Kidney (tissue), 14 donors: ENCODE results near the gene TLR3. TPM values are rescaled to one million over a fixed set of nuclear protein-coding genes. Genes with fewer than 3 reads are reported as not detected.

ENCODE experiments used
- DNase-seq, 5 donors: peaks; one replicate each; pipeline ENCODE4 v3.0.0-alpha.2; 2013 to 2020
- FAIRE-seq: peaks from 2 replicates; lab custom pipeline; 2012; peaks lifted over from hg19 to GRCh38; lab: Jason Lieb, UNC
- H3K27ac ChIP-seq, 2 donors: one replicate each; pipeline ENCODE4 v1.7.0; 2013; ENCODE audit warnings: low read depth in 2 of 2, low read length in 2 of 2, inconsistent platforms in 1 of 2
- H3K27me3 ChIP-seq: one replicate; pipeline ENCODE4 v1.7.1; 2013; ENCODE audit warnings: low read length, inconsistent platforms; ENCODE audit not compliant: control insufficient read depth, insufficient read depth
- H3K36me3 ChIP-seq, 3 donors: one replicate each; pipeline versions ENCODE4 v1.7.0 to v1.7.1; 2013; ENCODE audit warnings: low read length in 3 of 3, control low read depth in 1 of 3, inconsistent platforms in 1 of 3; ENCODE audit not compliant: insufficient read depth in 3 of 3, control insufficient read depth in 2 of 3
- H3K4me1 ChIP-seq, 3 donors: one replicate each; pipeline versions ENCODE4 v1.7.0 to v1.7.1; 2013; ENCODE audit warnings: low read length in 3 of 3, inconsistent platforms in 1 of 3, low read depth in 1 of 3; ENCODE audit not compliant: control insufficient read depth in 2 of 3, insufficient read depth in 2 of 3
- H3K4me3 ChIP-seq, 3 donors: one replicate each; pipeline versions ENCODE4 v1.7.0 to v1.8.1; 2013; ENCODE audit warnings: low read length in 3 of 3, control low read depth in 1 of 3, inconsistent platforms in 1 of 3
- H3K9ac ChIP-seq, 3 donors: one replicate each; pipeline versions ENCODE4 v1.7.0 to v1.7.1; 2013; ENCODE audit warnings: low read length in 3 of 3, control low read depth in 1 of 3, inconsistent platforms in 1 of 3
- H3K9me3 ChIP-seq, 3 donors: one replicate each; pipeline versions ENCODE4 v1.7.0 to v1.7.1; 2013; ENCODE audit warnings: low read length in 3 of 3, control low read depth in 1 of 3, inconsistent platforms in 1 of 3; ENCODE audit not compliant: control insufficient read depth in 2 of 3, insufficient read depth in 1 of 3
- intact Hi-C: fragments of 100-400 bp; cut with DNase I; formaldehyde crosslinking; loops from one replicate; pipeline ENCODE4 v1.11.1; 2022
- polyA plus RNA-seq: library from polyadenylated mRNA; stranded (reverse); fragments of 350-450 nt; fragmentation: Illumina TruSeq; extraction: RNeasy Lipid Tissue Mini Kit (QIAGEN cat#74804); gene quantifications from one replicate; pipeline ENCODE4 v1.2.3, GENCODE V29; 2014; ENCODE audit warnings: low read depth, low replicate concordance; ENCODE audit not compliant: insufficient read depth
- total RNA-seq: library from RNA; stranded (reverse); fragmentation: NEBNext Ultra II Directional; extraction: Animal tissue kit (Norgen Biotek cat#: 25700); gene quantifications from one replicate; pipeline ENCODE4 v1.2.1, GENCODE V29; 2021
- TF ChIP-seq, protein P1 (sequence below): IDR thresholded peaks from 3 replicates; pipeline ENCODE4 v1.5.1; 2012; ENCODE audit warnings: mild to moderate bottlenecking, moderate library complexity, borderline replicate concordance; ENCODE audit not compliant: insufficient read depth; ENCODE audit errors: extremely low read depth
- donor health status: control.
- donor health status: control.
- donor health status: control.
- donor health status: control.
- donor health status: control.
- donor health status: DM: yes; HTN: yes; CAD: no.
- donor health status: Normal renal cell carcinoma (clear cell type).

Gene TLR3
- total and polyA plus RNA-seq, 2 donors from 2014 or later, result 5.1 to 22.7 TPM

GRCh38 chr4:186024637-186025407 lies 44.1 kb upstream of the TLR3 start:
- Histone ChIP-seq H3K27me3 (no peaks in the 10 kb centered on the region), H3K27ac (no peak overlapping the region), H3K4me3 (no peak overlapping the region), H3K4me1 (peaks cover 0 to 4% (median 0%) of the 10 kb centered on the region in 3 donors), H3K9me3 (peaks cover 0 to 5% (median 0%) of the 10 kb centered on the region in 3 donors), H3K36me3 (no peaks in the 10 kb centered on the region), H3K9ac (no peak overlapping the region)
- DNase-seq (no peak), FAIRE-seq (no peak)
- intact Hi-C loops, result no loop called here
- TF ChIP-seq, protein P1, sequence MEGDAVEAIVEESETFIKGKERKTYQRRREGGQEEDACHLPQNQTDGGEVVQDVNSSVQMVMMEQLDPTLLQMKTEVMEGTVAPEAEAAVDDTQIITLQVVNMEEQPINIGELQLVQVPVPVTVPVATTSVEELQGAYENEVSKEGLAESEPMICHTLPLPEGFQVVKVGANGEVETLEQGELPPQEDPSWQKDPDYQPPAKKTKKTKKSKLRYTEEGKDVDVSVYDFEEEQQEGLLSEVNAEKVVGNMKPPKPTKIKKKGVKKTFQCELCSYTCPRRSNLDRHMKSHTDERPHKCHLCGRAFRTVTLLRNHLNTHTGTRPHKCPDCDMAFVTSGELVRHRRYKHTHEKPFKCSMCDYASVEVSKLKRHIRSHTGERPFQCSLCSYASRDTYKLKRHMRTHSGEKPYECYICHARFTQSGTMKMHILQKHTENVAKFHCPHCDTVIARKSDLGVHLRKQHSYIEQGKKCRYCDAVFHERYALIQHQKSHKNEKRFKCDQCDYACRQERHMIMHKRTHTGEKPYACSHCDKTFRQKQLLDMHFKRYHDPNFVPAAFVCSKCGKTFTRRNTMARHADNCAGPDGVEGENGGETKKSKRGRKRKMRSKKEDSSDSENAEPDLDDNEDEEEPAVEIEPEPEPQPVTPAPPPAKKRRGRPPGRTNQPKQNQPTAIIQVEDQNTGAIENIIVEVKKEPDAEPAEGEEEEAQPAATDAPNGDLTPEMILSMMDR, result no peak

DNA sequence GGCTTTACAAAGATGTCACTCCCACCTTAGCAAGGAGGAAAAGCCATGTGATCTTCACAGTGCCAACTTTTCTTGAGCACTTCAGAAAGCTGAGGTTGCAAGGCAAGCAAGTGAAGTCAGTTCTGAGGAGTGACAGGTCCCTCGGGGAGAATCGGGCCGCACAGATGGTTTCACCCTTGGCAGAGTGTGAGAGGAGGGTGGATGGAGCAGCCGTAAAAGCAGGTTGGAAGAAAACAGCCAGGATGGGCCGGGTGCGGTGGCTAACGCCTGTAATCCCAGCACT lies 43.6 kb upstream of the TLR3 start:
- FAIRE-seq (no peak), DNase-seq (no peak)
- H3K9me3 ChIP-seq, result peaks cover 0 to 5% (median 0%) of the 10 kb centered on the region in 3 donors
- no peak overlapping the region for H3K4me3 ChIP-seq
- H3K9ac ChIP-seq, result no peak overlapping the region
- no peaks in the 10 kb centered on the region for H3K36me3 ChIP-seq
- H3K27ac ChIP-seq, result no peak overlapping the region
- intact Hi-C loops, result no loop called here
- TF ChIP-seq, protein P1, result no peak
- H3K27me3 ChIP-seq, result no peaks in the 10 kb centered on the region
- peaks cover 0 to 8% (median 0%) of the 10 kb centered on the region in 3 donors for H3K4me1 ChIP-seq

DNA sequence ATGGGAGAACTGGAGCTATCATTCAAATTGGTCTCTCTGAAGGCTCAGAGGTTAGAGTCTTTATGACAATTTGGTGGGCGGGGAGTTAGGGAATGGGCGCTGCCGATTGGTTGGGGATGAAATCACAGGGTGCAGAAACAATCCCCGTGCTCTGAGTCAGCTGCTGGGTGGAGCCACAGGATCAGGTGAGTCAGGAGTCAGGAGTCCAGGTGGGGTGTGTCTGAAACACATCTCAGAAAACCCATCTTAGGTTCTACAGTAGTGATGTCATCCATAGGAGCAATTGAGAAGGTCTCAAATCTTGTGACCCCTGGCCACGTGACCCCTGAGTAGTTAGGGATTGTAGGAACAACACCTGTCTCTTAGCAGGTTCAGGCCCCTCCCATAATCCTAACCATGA lies 41.6 kb upstream of the TLR3 start:
- Histone ChIP-seq H3K36me3 (no peaks in the 10 kb centered on the region), H3K9me3 (peaks cover 0 to 5% (median 0%) of the 10 kb centered on the region in 3 donors), H3K27me3 (no peaks in the 10 kb centered on the region), H3K4me1 (peaks cover 0 to 19% (median 6%) of the 10 kb centered on the region in 3 donors), H3K4me3 (no peak overlapping the region), H3K27ac (no peak overlapping the region), H3K9ac (no peak overlapping the region)
- TF ChIP-seq, protein P1, result no peak
- intact Hi-C loops, result no loop called here
- DNase-seq (no peak), FAIRE-seq (no peak)
